T-helper 9 cell (primary cell): Measurements from ENCODE around the gene RYR1.
"Not testable (repeated sequence)": the region's sequence is repeated elsewhere in the genome, so short reads cannot be mapped to it uniquely, and the experiment has no call there.

Experiments used
- DNase-seq: peaks from one replicate; pipeline ENCODE4 v3.0.0-alpha.2; 2020

RYR1 gene

GRCh38 chr19:38517980-38518379, 84.5 kb downstream of the RYR1 start:
- not testable (repeated sequence) for DNase-seq

- no peak for DNase-seq
Observed at GRCh38 chr19:38519168-38519567, 85.7 kb downstream of the RYR1 start.

GRCh38 chr19:38519988-38520387, 86.5 kb downstream of the RYR1 start:
- DNase-seq = no peak

GRCh38 chr19:38522915-38523314, 89.4 kb downstream of the RYR1 start:
- no peak for DNase-seq

- no peak for DNase-seq
Observed at GRCh38 chr19:38523319-38523718, 89.8 kb downstream of the RYR1 start.

GRCh38 chr19:38524369-38524768, 90.9 kb downstream of the RYR1 start:
- no peak for DNase-seq

- no peak for DNase-seq
Observed at GRCh38 chr19:38524994-38525634, 91.6 kb downstream of the RYR1 start.

GRCh38 chr19:38526430-38526829, 92.9 kb downstream of the RYR1 start:
- DNase-seq = no peak

- DNase-seq = no peak
Observed at GRCh38 chr19:38527466-38528136, 94.1 kb downstream of the RYR1 start.

- DNase-seq = no peak
Observed at GRCh38 chr19:38528213-38528755, 94.8 kb downstream of the RYR1 start.

- DNase-seq = no peak
Observed at GRCh38 chr19:38528931-38529330, 95.4 kb downstream of the RYR1 start.

GRCh38 chr19:38531515-38531914, 98.0 kb downstream of the RYR1 start:
- DNase-seq = no peak

GRCh38 chr19:38532939-38533338, 99.4 kb downstream of the RYR1 start:
- no peak for DNase-seq

GRCh38 chr19:38534574-38534973, 101.1 kb downstream of the RYR1 start:
- no peak for DNase-seq

GRCh38 chr19:38535212-38535611, 101.7 kb downstream of the RYR1 start:
- DNase-seq = no peak

GRCh38 chr19:38537071-38537936, 103.8 kb downstream of the RYR1 start:
- DNase-seq = no peak

GRCh38 chr19:38538386-38538785, 104.9 kb downstream of the RYR1 start:
- no peak for DNase-seq

- no peak for DNase-seq
Observed at GRCh38 chr19:38538793-38539528, 105.5 kb downstream of the RYR1 start.

- DNase-seq = no peak
Observed at GRCh38 chr19:38539751-38540150, 106.3 kb downstream of the RYR1 start.

- no peak for DNase-seq
Observed at GRCh38 chr19:38542040-38542439, 108.5 kb downstream of the RYR1 start.

- no peak for DNase-seq
Observed at GRCh38 chr19:38543286-38543806, 109.9 kb downstream of the RYR1 start.

- DNase-seq = no peak
Observed at GRCh38 chr19:38543807-38544568, 110.5 kb downstream of the RYR1 start.
